ACC112 (cell line): Measurements from ENCODE around the gene PAPSS1.
"Not testable (repeated sequence)": the region's sequence is repeated elsewhere in the genome, so short reads cannot be mapped to it uniquely, and the experiment has no call there.

ENCODE experiments used
- H2AFZ ChIP-seq: fragments of 200-600 bp; sonication (generic); one replicate; pipeline ENCODE4 v1.6.0; 2017; ENCODE audit warnings: antibody characterized with exemption, low read length; ENCODE audit not compliant: unreplicated experiment
- H3K27ac ChIP-seq: fragments of 200-600 bp; sonication (generic); 2 replicates; pipeline ENCODE4 v1.5.1; 2014; ENCODE audit warnings: low read depth, mild to moderate bottlenecking, antibody characterized with exemption, low read length, moderate library complexity
- H3K27me3 ChIP-seq: fragments of 200-600 bp; sonication (generic); 2 replicates; pipeline ENCODE4 v1.6.1; 2014; ENCODE audit warnings: mild to moderate bottlenecking, antibody characterized with exemption, low read length, moderate library complexity, mixed read lengths; ENCODE audit not compliant: insufficient read depth
- H3K36me3 ChIP-seq: fragments of 200-600 bp; sonication (generic); 2 replicates; pipeline ENCODE4 v1.6.1; 2016; ENCODE audit warnings: mild to moderate bottlenecking, antibody characterized with exemption, low read length, moderate library complexity, mixed read lengths; ENCODE audit not compliant: insufficient read depth
- H3K4me1 ChIP-seq: fragments of 200-600 bp; sonication (generic); one replicate; pipeline ENCODE4 v1.6.1; 2016; ENCODE audit warnings: low read length, mixed read lengths; ENCODE audit not compliant: insufficient read depth, unreplicated experiment, control insufficient read depth
- H3K4me3 ChIP-seq: fragments of 200-600 bp; sonication (generic); 2 replicates; pipeline ENCODE4 v1.5.1; 2014; ENCODE audit warnings: mild to moderate bottlenecking, low read depth, low read length
- H3K79me2 ChIP-seq: fragments of 200-600 bp; sonication (generic); one replicate; pipeline ENCODE4 v1.6.0; 2016; ENCODE audit warnings: low read length; ENCODE audit not compliant: control insufficient read depth, unreplicated experiment, insufficient read depth

PAPSS1 gene

DNA sequence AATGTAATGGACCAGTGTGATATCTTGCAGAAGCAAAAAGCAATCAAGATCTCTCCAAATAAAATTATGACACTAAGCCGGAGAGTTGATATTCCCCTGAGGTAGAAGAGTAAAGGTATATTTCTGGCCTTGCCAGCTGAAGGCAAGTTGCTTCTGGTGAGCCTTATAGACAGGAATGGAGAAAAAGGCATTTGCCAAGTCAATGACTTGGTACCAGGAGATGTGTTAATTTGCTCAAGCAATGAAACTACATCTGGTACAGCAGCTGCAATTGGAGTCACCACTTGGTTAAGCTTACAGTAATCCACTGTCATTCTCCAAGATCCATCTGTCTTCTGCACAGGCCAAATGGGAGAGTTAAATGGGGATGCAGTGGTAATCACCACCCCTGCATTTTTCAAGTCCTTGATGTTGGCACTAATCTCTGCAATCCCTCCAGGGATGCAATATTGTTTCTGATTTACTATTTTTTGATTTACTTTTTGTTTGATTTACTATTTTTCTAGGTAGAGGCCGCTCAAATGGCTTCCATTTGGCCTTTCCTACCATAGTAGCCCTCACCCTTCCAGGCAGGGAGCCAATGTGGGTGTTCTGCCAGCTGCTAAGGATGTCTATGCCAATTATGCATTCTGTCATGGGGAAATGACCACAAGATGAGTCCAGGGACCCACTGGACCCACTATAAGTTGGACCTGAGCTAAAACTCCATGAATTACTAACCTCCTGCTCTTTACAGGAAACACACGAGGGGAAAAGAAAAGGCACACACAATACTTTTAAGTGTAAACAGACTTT is 6.3 kb upstream of the PAPSS1 start:
- H2AFZ ChIP-seq, H3K4me3 ChIP-seq, H3K36me3 ChIP-seq, H3K27me3 ChIP-seq, H3K4me1 ChIP-seq, H3K27ac ChIP-seq, H3K79me2 ChIP-seq: not testable (repeated sequence)

DNA sequence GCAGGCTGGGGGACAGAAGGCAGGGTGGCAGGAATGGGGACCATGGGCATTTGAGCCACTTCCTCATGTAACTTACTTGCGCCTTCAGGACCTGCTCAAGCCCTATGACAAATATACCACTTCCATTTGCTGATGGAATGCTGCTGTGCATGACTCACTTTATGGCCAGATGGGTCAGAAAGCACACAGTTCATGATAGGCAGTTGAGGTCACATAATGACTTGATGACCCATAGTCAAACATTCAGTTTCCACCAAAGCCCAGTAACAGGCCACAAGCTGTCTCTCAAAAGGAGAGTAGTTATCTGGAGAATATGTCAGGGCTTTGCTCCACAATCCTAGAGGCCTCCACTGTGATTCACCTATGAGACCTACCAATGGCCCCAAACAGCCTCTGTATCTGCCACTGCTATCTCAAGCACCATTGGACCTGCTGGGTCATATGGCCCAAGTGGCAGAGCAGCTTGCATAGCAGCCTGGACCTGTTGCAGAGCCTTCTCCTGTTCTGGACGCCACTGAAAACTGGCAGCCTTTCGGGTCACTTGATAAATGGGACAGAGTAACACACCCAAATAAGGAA is 5.3 kb upstream of the PAPSS1 start:
- no peaks in the 10 kb centered on the region for H3K27me3 ChIP-seq
- H3K36me3 ChIP-seq: no peaks in the 10 kb centered on the region
- no peak overlapping the region for H2AFZ ChIP-seq
- H3K4me1 ChIP-seq: peaks cover 3% of the 10 kb centered on the region
- H3K27ac ChIP-seq: no peak overlapping the region
- H3K4me3 ChIP-seq: no peak overlapping the region
- no peaks in the 10 kb centered on the region for H3K79me2 ChIP-seq

DNA sequence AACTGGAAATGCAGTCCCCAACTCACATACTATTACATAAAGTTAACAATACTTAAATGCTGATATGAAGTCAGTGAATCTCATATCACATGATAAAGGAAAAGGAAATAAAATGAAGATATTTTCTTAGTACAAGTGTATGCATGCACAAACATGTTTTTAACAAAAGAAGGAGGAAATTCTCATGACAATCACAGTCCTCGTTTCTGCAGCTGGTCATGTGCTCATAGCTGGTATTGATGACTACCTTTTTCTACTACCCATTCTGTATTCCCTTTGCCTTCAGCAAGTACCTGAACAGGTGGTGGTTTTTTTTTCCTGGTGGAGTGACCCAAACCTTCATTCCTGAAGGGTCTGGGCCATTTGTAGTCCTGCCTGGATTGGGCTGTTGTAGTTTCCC is 3.3 kb upstream of the PAPSS1 start:
- peaks cover 11% of the 10 kb centered on the region for H3K79me2 ChIP-seq
- not testable (repeated sequence) for H3K36me3 ChIP-seq, H3K4me1 ChIP-seq, H3K27ac ChIP-seq, H2AFZ ChIP-seq, H3K27me3 ChIP-seq, H3K4me3 ChIP-seq

DNA sequence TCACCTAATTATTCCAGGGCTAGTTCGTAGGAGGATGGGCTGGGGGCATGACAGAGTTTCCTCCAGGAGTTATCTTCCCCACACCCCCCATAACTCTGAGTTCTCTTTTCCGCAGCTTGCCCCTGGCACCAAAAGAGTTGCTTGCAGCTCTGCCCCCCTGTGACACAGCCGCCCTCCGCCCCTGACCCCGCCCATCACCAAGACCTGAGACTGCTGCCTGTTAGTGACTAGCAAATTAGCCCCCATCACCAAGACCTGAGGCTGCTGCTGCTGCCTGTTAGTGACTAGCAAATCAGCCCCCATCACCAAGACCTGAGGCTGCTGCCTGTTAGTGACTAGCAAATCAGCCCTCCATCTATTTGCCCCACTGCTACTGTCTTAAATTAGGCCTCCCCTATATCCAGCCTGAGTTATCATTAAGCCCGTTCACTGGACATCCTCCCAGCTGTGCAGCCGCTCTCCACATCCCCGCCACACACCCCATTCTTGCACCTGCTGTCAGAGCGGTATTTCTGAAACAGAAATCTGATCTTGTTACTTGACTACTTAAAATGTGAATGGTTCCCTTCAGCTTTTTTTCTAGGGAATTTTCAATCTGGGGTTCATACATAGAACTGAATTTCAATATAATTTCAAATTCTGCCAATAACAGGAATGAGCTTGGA is 1.5 kb upstream of the PAPSS1 start:
- H3K27ac ChIP-seq: no peak overlapping the region

DNA sequence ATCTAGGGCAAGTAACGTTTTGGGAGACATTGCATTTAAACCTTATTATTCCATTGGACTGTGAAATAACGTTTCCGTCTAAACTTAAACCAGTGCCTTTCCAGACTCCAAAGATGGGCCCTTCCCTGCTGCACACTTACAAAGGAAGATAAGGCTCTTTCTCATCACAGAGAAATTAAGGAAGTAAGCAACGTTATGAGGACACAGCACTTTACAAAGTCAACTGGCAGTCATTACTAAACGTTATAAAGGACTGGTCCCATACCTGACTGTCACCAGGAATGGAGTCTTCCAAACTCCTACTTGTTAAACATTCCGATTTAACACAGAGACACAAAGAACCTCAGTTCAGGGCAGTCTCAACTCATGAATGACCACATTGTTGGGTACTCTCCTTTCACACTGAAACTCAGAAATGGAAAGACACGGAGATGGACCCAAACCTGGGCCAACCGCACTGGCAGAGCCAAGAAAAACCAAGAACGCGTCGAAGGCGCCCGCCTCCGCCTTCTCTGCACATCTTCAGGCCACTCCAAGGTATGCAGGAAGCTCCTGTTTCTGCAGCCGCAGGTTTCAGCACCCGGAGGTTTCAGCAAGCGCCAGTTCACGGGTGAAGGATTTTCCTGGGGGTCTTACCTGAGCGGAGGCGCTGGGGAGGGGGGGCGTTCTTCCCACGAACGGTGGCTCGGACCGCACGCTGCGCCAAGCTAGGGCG is 670 bp downstream of the PAPSS1 start:
- Histone ChIP-seq H3K27ac (peak overlapping the region; percentile 3; the same call in 1 of the 2 replicates), H2AFZ (peak overlapping the region; percentile 96), H3K4me3 (peak overlapping the region; percentile 87), H3K27me3 (no peaks in the 10 kb centered on the region), H3K4me1 (peaks cover 14% of the 10 kb centered on the region), H3K36me3 (no peaks in the 10 kb centered on the region), H3K79me2 (peaks cover 46% of the 10 kb centered on the region)

More for the DNA sequence above, 1.5 kb upstream of the PAPSS1 start:
- no peaks in the 10 kb centered on the region for H3K27me3 ChIP-seq
- H3K79me2 ChIP-seq: peaks cover 29% of the 10 kb centered on the region
- peak overlapping the region; percentile 19 for H2AFZ ChIP-seq
- no peaks in the 10 kb centered on the region for H3K36me3 ChIP-seq
- peak overlapping the region; percentile 87; the same call in 1 of the 2 replicates for H3K4me3 ChIP-seq
- H3K4me1 ChIP-seq: peaks cover 17% of the 10 kb centered on the region

DNA sequence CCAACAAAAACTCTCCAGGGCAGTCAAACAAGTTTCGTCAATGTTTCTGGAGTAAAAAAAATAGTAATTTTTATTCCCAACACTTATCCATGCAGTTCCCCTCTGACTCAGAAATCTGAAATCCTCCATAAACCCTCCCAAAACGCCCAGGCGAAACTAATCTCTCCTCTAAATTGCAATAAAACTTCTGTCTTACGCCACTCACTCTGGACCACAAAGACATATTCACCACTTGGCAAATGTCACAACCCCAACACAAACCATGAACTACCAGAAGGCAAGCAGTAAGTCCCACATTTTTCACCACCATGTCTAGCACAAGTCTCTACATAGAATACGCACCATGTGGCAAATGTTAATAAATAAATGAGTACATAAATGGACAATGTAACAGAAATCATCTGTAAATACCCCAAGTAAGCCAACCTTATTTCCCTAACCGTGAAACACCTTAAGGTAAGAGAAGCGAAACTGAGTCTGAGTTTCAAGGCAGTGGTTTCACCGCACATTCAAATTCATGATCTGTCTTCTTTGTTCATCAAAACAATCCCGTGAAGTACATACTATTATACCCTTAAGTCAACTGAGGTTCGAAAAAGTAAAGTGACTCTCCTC is 1.6 kb downstream of the PAPSS1 start:
- Histone ChIP-seq H3K4me3 (peak overlapping the region; percentile 87), H2AFZ (peak overlapping the region; percentile 96), H3K27ac (no peak overlapping the region), H3K79me2 (peaks cover 53% of the 10 kb centered on the region), H3K36me3 (no peaks in the 10 kb centered on the region), H3K4me1 (peaks cover 14% of the 10 kb centered on the region), H3K27me3 (no peaks in the 10 kb centered on the region)

DNA sequence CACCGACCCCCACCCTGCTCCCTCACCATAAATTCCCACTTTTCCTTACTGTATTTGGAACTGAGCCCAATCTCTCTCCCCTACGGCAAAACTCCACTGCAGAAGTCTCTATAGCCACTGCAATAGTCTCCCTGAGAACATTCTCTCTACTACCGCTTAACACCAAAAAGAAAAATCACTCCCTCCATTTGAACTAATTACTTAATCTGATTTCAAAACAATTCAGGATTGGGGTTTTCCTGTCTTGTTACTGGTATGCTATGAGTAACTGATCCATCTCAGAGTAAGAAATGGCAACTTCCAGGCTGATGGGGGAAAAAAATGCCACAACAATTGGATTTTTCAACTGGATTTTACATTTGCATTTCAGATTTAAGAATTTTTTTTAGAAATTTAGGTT is 5.8 kb downstream of the PAPSS1 start:
- Histone ChIP-seq H2AFZ (no peak overlapping the region), H3K4me3 (no peak overlapping the region), H3K27me3 (no peaks in the 10 kb centered on the region), H3K36me3 (no peaks in the 10 kb centered on the region), H3K27ac (no peak overlapping the region), H3K4me1 (peaks cover 33% of the 10 kb centered on the region), H3K79me2 (peaks cover 68% of the 10 kb centered on the region)

DNA sequence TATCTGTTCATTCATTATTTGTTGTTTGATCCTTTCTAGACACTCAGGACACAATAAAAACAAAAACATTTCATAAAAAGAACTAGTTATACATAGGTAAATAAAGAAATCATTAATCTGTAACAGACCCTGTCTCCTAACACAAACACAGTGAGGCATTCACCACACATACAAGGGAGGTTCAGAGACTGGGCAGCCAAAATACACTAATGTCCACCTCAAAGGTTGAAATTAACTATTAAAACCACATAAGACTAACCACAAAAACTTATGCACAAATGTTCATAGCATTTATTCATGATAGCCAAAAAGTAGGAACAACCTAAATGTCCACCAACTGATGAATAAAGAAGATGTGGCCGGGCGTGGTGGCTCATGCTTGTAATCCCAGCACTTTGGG is 7.8 kb downstream of the PAPSS1 start:
- no peak overlapping the region for H3K4me3 ChIP-seq
- no peak overlapping the region for H2AFZ ChIP-seq
- H3K36me3 ChIP-seq: 0 out of 2 replicates have a peak, but pooled peaks cover 3% of the 10 kb centered on the region
- H3K79me2 ChIP-seq: peaks cover 54% of the 10 kb centered on the region
- H3K27me3 ChIP-seq: no peaks in the 10 kb centered on the region
- H3K27ac ChIP-seq: no peak overlapping the region
- peaks cover 19% of the 10 kb centered on the region for H3K4me1 ChIP-seq

DNA sequence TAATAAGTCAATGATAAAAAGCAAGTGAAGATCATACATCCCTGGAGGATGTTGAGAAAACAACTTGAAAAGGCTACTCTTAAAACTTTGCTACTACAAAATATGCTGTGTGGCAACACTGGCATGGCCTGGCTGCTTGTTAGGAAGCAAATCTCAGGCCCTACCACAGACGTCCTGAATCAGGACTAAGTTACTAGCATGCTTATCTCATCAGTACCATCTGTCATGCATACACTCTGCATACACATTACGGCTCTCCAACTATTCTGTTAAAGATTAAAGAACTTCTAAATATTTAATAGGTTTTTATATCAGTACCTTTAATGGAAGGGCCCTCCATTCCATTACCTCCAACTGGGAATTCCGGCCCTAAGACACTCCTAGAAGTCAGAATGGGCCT is 8.2 kb downstream of the PAPSS1 start:
- Histone ChIP-seq H3K4me3 (no peak overlapping the region), H3K27me3 (no peaks in the 10 kb centered on the region), H3K4me1 (peaks cover 19% of the 10 kb centered on the region), H3K27ac (no peak overlapping the region), H3K79me2 (peaks cover 54% of the 10 kb centered on the region), H2AFZ (no peak overlapping the region), H3K36me3 (peaks cover 5% of the 10 kb centered on the region; the same call in 1 of the 2 replicates)
